NT2/D1 (cell line): Measurements from ENCODE around the gene BACH2.

Experiments
- YY1 ChIP-seq: IDR thresholded peaks from 2 replicates; pipeline ENCODE4 v1.6.1; 2011; ENCODE audit not compliant: insufficient read length, insufficient read depth
- ZNF274 ChIP-seq: IDR thresholded peaks from 2 replicates; pipeline ENCODE4 v1.6.1; 2011; ENCODE audit warnings: mild to moderate bottlenecking, low read depth, low read length

GRCh38 chr6:90082847-90083246 is 213.8 kb downstream of the BACH2 start:
- no peak for TF ChIP-seq ZNF274
- no peak for TF ChIP-seq YY1
